Astrocyte of the cerebellum (primary cell): Measurements from ENCODE around the gene EIPR1.

Experiments used
- DNase-seq: peaks from one replicate; pipeline ENCODE4 v3.0.0-alpha.2; 2011; ENCODE audit warnings: low read depth
- H3K4me3 ChIP-seq: 2 replicates; pipeline ENCODE4 v1.5.1; 2011; ENCODE audit warnings: mild to moderate bottlenecking, low read depth, low read length, moderate library complexity
- in situ Hi-C: cut with HindIII; loops from 2 replicates; pipeline ENCODE4 v1.10.0; 2017; ENCODE audit warnings: low sequenced_read_pairs
- TF ChIP-seq, protein P1 (sequence below): IDR thresholded peaks from 2 replicates; pipeline ENCODE4 v1.5.1; 2012; ENCODE audit warnings: low read length, low read depth, moderate library complexity, mild to moderate bottlenecking; ENCODE audit errors: missing control alignments

Gene EIPR1

DNA sequence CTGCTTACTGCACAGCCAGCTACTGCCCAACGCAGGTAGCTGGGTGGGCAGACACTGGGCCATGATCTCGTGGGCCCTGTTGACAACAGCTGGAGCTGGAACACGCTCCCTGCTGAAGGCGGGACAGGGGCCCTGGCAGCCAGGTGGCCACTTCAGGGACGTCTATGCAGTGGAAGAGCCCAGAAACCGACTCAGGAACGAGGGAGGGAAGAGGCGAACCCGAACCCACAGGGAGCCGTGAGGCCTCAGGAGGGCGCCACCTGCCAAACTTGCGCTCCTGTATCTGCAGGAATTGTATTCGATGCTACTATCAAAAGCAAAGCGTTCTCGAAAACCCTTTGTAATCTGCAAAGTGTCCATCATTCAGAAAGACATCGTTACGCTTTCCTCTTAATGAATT is 198.4 kb downstream of the EIPR1 start:
- no peak overlapping the region for H3K4me3 ChIP-seq
- in situ Hi-C loops: no loop called here
- TF ChIP-seq, protein P1, sequence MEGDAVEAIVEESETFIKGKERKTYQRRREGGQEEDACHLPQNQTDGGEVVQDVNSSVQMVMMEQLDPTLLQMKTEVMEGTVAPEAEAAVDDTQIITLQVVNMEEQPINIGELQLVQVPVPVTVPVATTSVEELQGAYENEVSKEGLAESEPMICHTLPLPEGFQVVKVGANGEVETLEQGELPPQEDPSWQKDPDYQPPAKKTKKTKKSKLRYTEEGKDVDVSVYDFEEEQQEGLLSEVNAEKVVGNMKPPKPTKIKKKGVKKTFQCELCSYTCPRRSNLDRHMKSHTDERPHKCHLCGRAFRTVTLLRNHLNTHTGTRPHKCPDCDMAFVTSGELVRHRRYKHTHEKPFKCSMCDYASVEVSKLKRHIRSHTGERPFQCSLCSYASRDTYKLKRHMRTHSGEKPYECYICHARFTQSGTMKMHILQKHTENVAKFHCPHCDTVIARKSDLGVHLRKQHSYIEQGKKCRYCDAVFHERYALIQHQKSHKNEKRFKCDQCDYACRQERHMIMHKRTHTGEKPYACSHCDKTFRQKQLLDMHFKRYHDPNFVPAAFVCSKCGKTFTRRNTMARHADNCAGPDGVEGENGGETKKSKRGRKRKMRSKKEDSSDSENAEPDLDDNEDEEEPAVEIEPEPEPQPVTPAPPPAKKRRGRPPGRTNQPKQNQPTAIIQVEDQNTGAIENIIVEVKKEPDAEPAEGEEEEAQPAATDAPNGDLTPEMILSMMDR: peak; percentile 9
- no peak for DNase-seq

- in situ Hi-C loops: no loop called here
- H3K4me3 ChIP-seq: no peak overlapping the region
- TF ChIP-seq, protein P1: no peak
- DNase-seq: no peak
Measured at GRCh38 chr2:3178578-3179031, 199.0 kb downstream of the EIPR1 start.

- in situ Hi-C loops: no loop called here
- TF ChIP-seq, protein P1: no peak
- no peak overlapping the region for H3K4me3 ChIP-seq
- DNase-seq: no peak
Measured at GRCh38 chr2:3177891-3178577, 199.6 kb downstream of the EIPR1 start.

DNA sequence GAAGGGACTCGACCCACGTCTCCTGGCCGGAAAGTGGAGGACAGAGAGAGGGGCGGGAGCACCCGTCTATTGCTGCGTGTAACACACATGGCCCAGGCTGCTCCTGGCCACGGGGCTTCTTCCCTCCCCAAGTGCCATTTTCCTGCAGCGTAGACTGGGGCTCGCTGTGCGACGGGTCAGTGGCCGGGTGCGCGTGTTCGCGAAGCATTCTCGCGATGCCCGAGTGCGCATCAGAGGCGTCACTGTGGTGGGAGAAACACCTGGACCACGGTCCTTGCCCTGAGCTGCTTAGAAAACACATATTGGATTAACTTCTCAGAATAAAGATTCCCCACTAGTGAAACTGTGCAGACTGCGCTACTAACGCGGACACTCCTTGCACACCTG is 200.8 kb downstream of the EIPR1 start:
- DNase-seq: no peak
- TF ChIP-seq, protein P1: no peak
- H3K4me3 ChIP-seq: no peak overlapping the region
- in situ Hi-C loops: no loop called here

- TF ChIP-seq, protein P1: no peak
- in situ Hi-C loops: no loop called here
- no peak for DNase-seq
- no peak overlapping the region for H3K4me3 ChIP-seq
Measured at GRCh38 chr2:3176071-3176868, 201.3 kb downstream of the EIPR1 start.

GRCh38 chr2:3175568-3175955 is 202.1 kb downstream of the EIPR1 start:
- TF ChIP-seq, protein P1: no peak
- H3K4me3 ChIP-seq: no peak overlapping the region
- in situ Hi-C loops: no loop called here
- no peak for DNase-seq
